SK-N-MC (cell line): ENCODE measurements around the gene B4GALNT2.

Experiments
- EZH2 ChIP-seq: fragments of 200-600 bp; sonication (generic); IDR thresholded peaks from one replicate; pipeline ENCODE4 v1.6.1; 2017; ENCODE audit warnings: antibody characterized with exemption
- FOXP2 ChIP-seq: optimal IDR thresholded peaks from 2 replicates; pipeline ENCODE3; 2011; ENCODE audit warnings: mild to moderate bottlenecking, moderate library complexity; ENCODE audit not compliant: insufficient read depth; ENCODE audit errors: extremely low read length, control extremely low read depth
- POLR2AphosphoS5 ChIP-seq: IDR thresholded peaks from 2 replicates; pipeline ENCODE4 v1.6.1; 2012; ENCODE audit warnings: mild to moderate bottlenecking, low read depth, low read length, borderline replicate concordance

- TF ChIP-seq EZH2 = no peak
- TF ChIP-seq POLR2AphosphoS5 = no peak
- no peak for TF ChIP-seq FOXP2
These were observed 71.2 kb downstream of the B4GALNT2 start for GRCh38 chr17:49203796-49204195.
